ENCODE measurements around the gene ABCA7.

The ABCA7 gene

GRCh38 chr19:1039646-1040475 lies at the start of gene ABCA7:
Gene ABCA7, plus strand, starts transcription at chr19:1040107. Its CDS starts 1,255 bp downstream, at chr19:1041362.
- DNase-seq (ENCODE audit: low read depth in 2 of 2), result peak; percentile 99

- no peak for DNase-seq (ENCODE audit: low read depth in 2 of 2)
These were observed 49.8 kb upstream of the ABCA7 start for GRCh38 chr19:990119-990571.

- no peak for DNase-seq (ENCODE audit: low read depth in 2 of 2)
These were observed 49.2 kb upstream of the ABCA7 start for GRCh38 chr19:990746-991145.

- DNase-seq (ENCODE audit: low read depth in 2 of 2), result peak in 1 of 2 donors; percentile 35
These were observed 48.6 kb upstream of the ABCA7 start for GRCh38 chr19:991174-991931.

- DNase-seq (ENCODE audit: low read depth in 2 of 2), result no peak
These were observed 47.8 kb upstream of the ABCA7 start for GRCh38 chr19:991932-992669.

GRCh38 chr19:992670-993055 lies 47.2 kb upstream of the ABCA7 start:
- DNase-seq (ENCODE audit: low read depth in 2 of 2), result no peak

- DNase-seq (ENCODE audit: low read depth in 2 of 2), result no peak
These were observed 46.5 kb upstream of the ABCA7 start for GRCh38 chr19:993361-993830.

- no peak for DNase-seq (ENCODE audit: low read depth in 2 of 2)
These were observed 46.0 kb upstream of the ABCA7 start for GRCh38 chr19:993831-994393.

GRCh38 chr19:994516-994915 lies 45.4 kb upstream of the ABCA7 start:
- no peak for DNase-seq (ENCODE audit: low read depth in 2 of 2)

GRCh38 chr19:995051-995827 lies 44.7 kb upstream of the ABCA7 start:
- no peak for DNase-seq (ENCODE audit: low read depth in 2 of 2)

- DNase-seq (ENCODE audit: low read depth in 2 of 2), result peak; percentile 36 to 52
These were observed 43.7 kb upstream of the ABCA7 start for GRCh38 chr19:996051-996838.

- DNase-seq (ENCODE audit: low read depth in 2 of 2), result no peak
These were observed 41.8 kb upstream of the ABCA7 start for GRCh38 chr19:998064-998463.

- no peak for DNase-seq (ENCODE audit: low read depth in 2 of 2)
These were observed 40.6 kb upstream of the ABCA7 start for GRCh38 chr19:999379-999719.

GRCh38 chr19:1000095-1000494 lies 39.8 kb upstream of the ABCA7 start, which contains the start of gene GRIN3B:
Gene GRIN3B, plus strand, starts transcription at chr19:1000419. Its CDS starts 19 bp downstream, at chr19:1000438.
- DNase-seq (ENCODE audit: low read depth in 2 of 2), result peak; percentile 16 to 35

- DNase-seq (ENCODE audit: low read depth in 2 of 2), result no peak
These were observed 39.0 kb upstream of the ABCA7 start for GRCh38 chr19:1000591-1001537.

GRCh38 chr19:1001538-1002166 lies 38.3 kb upstream of the ABCA7 start:
- peak; percentile 38 to 53 for DNase-seq (ENCODE audit: low read depth in 2 of 2)

GRCh38 chr19:1002600-1002999 lies 37.3 kb upstream of the ABCA7 start:
- no peak for DNase-seq (ENCODE audit: low read depth in 2 of 2)

GRCh38 chr19:1003283-1003682 lies 36.6 kb upstream of the ABCA7 start:
- DNase-seq (ENCODE audit: low read depth in 2 of 2), result no peak

Measured in stimulated activated CD8-positive, alpha-beta memory T cell treated with anti-CD3 and anti-CD28 coated beads, Interleukin-2, amount 100 ng/mL, for 1 hour (primary cell).